A204.1 (cell line): ENCODE measurements around the gene NCOR2.

Experiments used
- FAIRE-seq: peaks from 2 replicates; lab custom pipeline; 2012; peaks lifted over from hg19 to GRCh38; lab: Jason Lieb, UNC

Gene NCOR2

GRCh38 chr12:124576061-124576650 lies 8.7 kb upstream of the NCOR2 start:
- FAIRE-seq = no peak

- no peak for FAIRE-seq
Observed at GRCh38 chr12:124573839-124574786, 6.7 kb upstream of the NCOR2 start.

GRCh38 chr12:124571556-124571955 lies 4.1 kb upstream of the NCOR2 start:
- FAIRE-seq = no peak

DNA sequence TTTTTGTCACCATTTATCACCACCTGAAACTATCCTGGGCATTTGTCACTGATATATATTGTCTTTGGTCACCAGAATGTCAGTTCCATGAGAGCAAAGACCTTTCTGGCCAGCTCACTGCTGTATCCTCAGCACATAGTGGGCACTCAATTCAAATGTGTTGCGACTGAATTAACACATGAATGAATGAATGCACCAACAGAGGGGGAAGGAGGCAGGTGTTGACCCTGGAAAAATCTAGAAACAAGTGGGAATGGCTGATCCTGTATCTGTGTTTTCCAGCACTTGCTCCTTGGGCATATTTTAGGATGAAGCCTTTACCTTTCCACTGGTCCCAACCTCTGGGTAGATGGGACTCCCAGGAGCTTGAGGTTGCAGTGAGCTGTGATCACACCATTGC lies 3.4 kb upstream of the NCOR2 start:
- FAIRE-seq = no peak

- no peak for FAIRE-seq
Observed at GRCh38 chr12:124569375-124570148, 2.1 kb upstream of the NCOR2 start.

- no peak for FAIRE-seq
Observed at GRCh38 chr12:124568431-124569374, 1.3 kb upstream of the NCOR2 start.

DNA sequence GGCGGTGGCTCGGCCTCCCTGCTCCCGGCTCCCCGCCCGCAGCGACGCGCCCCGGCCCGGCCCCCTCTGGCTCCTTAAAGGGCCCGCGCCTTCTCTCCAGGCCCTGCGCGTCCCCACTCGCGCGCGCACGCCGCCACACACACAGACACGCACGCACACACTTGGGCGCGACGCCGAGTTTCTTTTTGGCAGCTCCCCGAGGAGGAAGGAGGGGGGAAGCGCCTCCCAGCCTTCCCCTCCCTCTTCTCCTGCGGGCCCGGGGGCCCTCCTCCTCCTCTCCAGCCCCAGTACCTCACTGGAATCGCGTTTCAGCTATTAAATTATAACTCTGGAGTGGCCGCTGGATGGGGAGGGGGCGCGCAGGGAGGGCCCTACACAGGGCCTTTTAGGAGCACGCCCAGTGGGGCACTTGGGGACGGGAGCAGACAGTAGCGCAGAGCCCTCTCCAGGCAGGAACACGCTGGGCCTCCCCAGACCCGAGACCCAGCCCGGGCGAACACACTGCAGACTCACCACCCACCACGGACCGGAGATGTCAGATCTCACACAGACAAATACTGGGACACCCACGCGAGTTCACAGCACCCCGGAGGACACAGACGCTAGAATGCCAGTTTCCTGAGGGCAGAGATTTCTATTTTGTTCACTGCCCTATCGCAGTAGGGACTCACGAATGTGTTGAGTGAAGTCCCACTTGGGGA lies 411 bp upstream of the NCOR2 start:
- FAIRE-seq = no peak

- no peak for FAIRE-seq
Observed at GRCh38 chr12:124566161-124566996, 1.0 kb downstream of the NCOR2 start.

GRCh38 chr12:124565656-124566160 lies 1.7 kb downstream of the NCOR2 start:
- no peak for FAIRE-seq

DNA sequence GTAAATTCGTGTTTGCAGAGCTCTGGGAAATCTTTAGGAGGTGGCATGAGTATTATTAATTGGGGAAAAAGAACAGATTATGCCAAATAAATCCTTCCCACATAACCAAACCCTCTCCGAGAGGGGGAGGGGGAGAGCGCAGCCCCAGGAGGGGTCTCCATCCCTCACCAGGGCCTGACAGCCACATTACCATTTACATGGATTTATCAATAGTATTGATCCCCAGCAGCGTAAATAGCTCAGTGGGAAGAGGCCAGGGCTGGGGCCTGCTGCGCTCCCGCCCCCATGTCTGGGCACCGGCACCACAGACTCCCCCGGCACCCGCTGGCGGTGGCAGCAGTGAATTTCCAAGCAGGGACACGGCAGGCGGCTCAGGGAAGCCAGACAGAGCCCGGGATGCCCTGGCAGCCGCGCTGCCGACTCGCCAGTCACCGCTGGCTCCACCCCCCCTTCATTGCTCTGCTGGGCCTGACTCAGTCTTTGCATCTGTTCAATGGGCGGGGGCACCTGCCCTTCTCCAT lies 2.4 kb downstream of the NCOR2 start:
- no peak for FAIRE-seq

GRCh38 chr12:124564232-124564958 lies 3.0 kb downstream of the NCOR2 start:
- FAIRE-seq = no peak

- no peak for FAIRE-seq
Observed at GRCh38 chr12:124563809-124564208, 3.6 kb downstream of the NCOR2 start.

- FAIRE-seq = no peak
Observed at GRCh38 chr12:124563401-124563800, 4.0 kb downstream of the NCOR2 start.

GRCh38 chr12:124562796-124563181 lies 4.6 kb downstream of the NCOR2 start:
- no peak for FAIRE-seq

- FAIRE-seq = no peak
Observed at GRCh38 chr12:124562018-124562795, 5.2 kb downstream of the NCOR2 start.

GRCh38 chr12:124561231-124561630 lies 6.2 kb downstream of the NCOR2 start:
- no peak for FAIRE-seq

- FAIRE-seq = no peak
Observed at GRCh38 chr12:124560146-124560890, 7.1 kb downstream of the NCOR2 start.
